HEK293 (cell line): ENCODE results near the gene CCNG2.

ENCODE experiments used
- CTCF ChIA-PET: fragments of 350-600 bp; formaldehyde crosslinking; extraction: SDS; loops from one replicate; lab custom pipeline; 2021; ENCODE audit warnings: antibody characterized with exemption; lab: Yijun Ruan, JAX
- POLR2A ChIA-PET: fragments of 300-600 bp; formaldehyde crosslinking; extraction: SDS; loops from one replicate; lab custom pipeline; 2020; ENCODE audit warnings: antibody characterized with exemption, inconsistent platforms; lab: Yijun Ruan, JAX
- H3K27ac ChIP-seq: fragments of 200-500 bp; sonication (Bioruptor generic); 2 replicates; pipeline ENCODE4 v1.5.1; 2014; ENCODE audit warnings: low read depth, low read length, control low read depth, inconsistent platforms; ENCODE audit errors: extremely low read depth
- H3K36me3 ChIP-seq, 2 experiments: fragments of 200-500 bp in 1 of 2; sonication (Bioruptor generic) in 1 of 2; 1 replicate in 1 of 2; 2 replicates in 1 of 2; pipeline ENCODE4 v1.5.1; 2014 to 2017; ENCODE audit warnings: inconsistent platforms in 2 of 2, low read length in 2 of 2; ENCODE audit not compliant: control insufficient read depth in 2 of 2, insufficient read depth in 1 of 2
- H3K4me1 ChIP-seq: fragments of 200-500 bp; sonication (Bioruptor generic); 2 replicates; pipeline ENCODE4 v1.5.1; 2014; ENCODE audit warnings: mild to moderate bottlenecking, low read length, inconsistent platforms; ENCODE audit not compliant: control insufficient read depth, insufficient read depth
- H3K4me3 ChIP-seq: 2 replicates; pipeline ENCODE4 v1.5.1; 2011; ENCODE audit warnings: low read depth, mild to moderate bottlenecking, control low read depth, low read length, moderate library complexity
- H3K9me3 ChIP-seq: fragments of 200-500 bp; sonication (Bioruptor generic); 2 replicates; pipeline ENCODE4 v1.5.1; 2014; ENCODE audit warnings: low read depth, low read length, inconsistent platforms; ENCODE audit not compliant: control insufficient read depth, insufficient read depth
- FEZF1 ChIP-seq: fragments of 450-650 bp; formaldehyde crosslinking; IDR thresholded peaks from 2 replicates; pipeline ENCODE4 v1.5.1; 2016; ENCODE audit warnings: missing biosample characterization, missing genetic modification characterization
- GLIS1 ChIP-seq: fragments of 450-650 bp; formaldehyde crosslinking; IDR thresholded peaks from 2 replicates; pipeline ENCODE4 v1.5.1; 2016; ENCODE audit warnings: missing biosample characterization, missing genetic modification characterization
- KLF7 ChIP-seq: fragments of 450-650 bp; formaldehyde crosslinking; IDR thresholded peaks from 2 replicates; pipeline ENCODE4 v1.5.1; 2016; ENCODE audit warnings: missing biosample characterization, missing genetic modification characterization, borderline replicate concordance
- SP7 ChIP-seq: fragments of 450-650 bp; formaldehyde crosslinking; IDR thresholded peaks from 2 replicates; pipeline ENCODE4 v1.5.1; 2016; ENCODE audit warnings: missing biosample characterization, missing genetic modification characterization
- ZFP3 ChIP-seq: fragments of 450-650 bp; formaldehyde crosslinking; IDR thresholded peaks from 2 replicates; pipeline ENCODE4 v1.5.1; 2016; ENCODE audit warnings: low read depth, missing biosample characterization, missing genetic modification characterization
- ZFP69B ChIP-seq: fragments of 450-650 bp; formaldehyde crosslinking; IDR thresholded peaks from 2 replicates; pipeline ENCODE4 v1.5.1; 2016; ENCODE audit warnings: missing biosample characterization, missing genetic modification characterization
- ZNF133 ChIP-seq: fragments of 450-650 bp; formaldehyde crosslinking; IDR thresholded peaks from 2 replicates; pipeline ENCODE4 v1.5.1; 2016; ENCODE audit warnings: missing biosample characterization, missing genetic modification characterization
- ZNF146 ChIP-seq: fragments of 450-650 bp; formaldehyde crosslinking; IDR thresholded peaks from 2 replicates; pipeline ENCODE4 v1.5.1; 2016; ENCODE audit warnings: missing biosample characterization, missing genetic modification characterization
- ZNF19 ChIP-seq: fragments of 450-650 bp; formaldehyde crosslinking; IDR thresholded peaks from 2 replicates; pipeline ENCODE4; 2016; ENCODE audit warnings: missing biosample characterization, missing genetic modification characterization, low read depth
- ZNF23 ChIP-seq: fragments of 450-650 bp; formaldehyde crosslinking; IDR thresholded peaks from 2 replicates; pipeline ENCODE4 v1.5.1; 2016; ENCODE audit warnings: missing biosample characterization, missing genetic modification characterization, borderline replicate concordance
- ZNF274 ChIP-seq, 2 experiments: fragments of 200-500 bp in 1 of 2; fragments of 450-650 bp in 1 of 2; sonication (Bioruptor generic) in 1 of 2; formaldehyde crosslinking in 1 of 2; IDR thresholded peaks; 2 replicates each; pipeline versions ENCODE4 v1.5.1 to v1.6.1; 2014 to 2016; ENCODE audit warnings: borderline replicate concordance in 1 of 2, inconsistent platforms in 1 of 2, low read length in 1 of 2, missing biosample characterization in 1 of 2, missing genetic modification characterization in 1 of 2
- ZNF366 ChIP-seq: fragments of 450-650 bp; formaldehyde crosslinking; conservative IDR thresholded peaks from 2 replicates; pipeline ENCODE4 v1.5.1; 2016; ENCODE audit warnings: missing biosample characterization, missing genetic modification characterization
- ZNF426 ChIP-seq: fragments of 450-650 bp; formaldehyde crosslinking; IDR thresholded peaks from 2 replicates; pipeline ENCODE4 v1.5.1; 2017; ENCODE audit warnings: missing biosample characterization, missing genetic modification characterization, mild to moderate bottlenecking, inconsistent platforms, moderate library complexity
- ZNF48 ChIP-seq: fragments of 450-650 bp; formaldehyde crosslinking; IDR thresholded peaks from 2 replicates; pipeline ENCODE4 v1.5.1; 2016; ENCODE audit warnings: missing biosample characterization, missing genetic modification characterization
- ZNF510 ChIP-seq: fragments of 450-650 bp; formaldehyde crosslinking; IDR thresholded peaks from 2 replicates; pipeline ENCODE4 v1.5.1; 2018; ENCODE audit warnings: mild to moderate bottlenecking, missing genetic modification characterization, missing biosample characterization; ENCODE audit not compliant: insufficient replicate concordance
- ZNF530 ChIP-seq: fragments of 450-650 bp; formaldehyde crosslinking; IDR thresholded peaks from 2 replicates; pipeline ENCODE4 v1.5.1; 2016; ENCODE audit warnings: low read depth, missing biosample characterization, missing genetic modification characterization
- ZNF544 ChIP-seq: fragments of 450-650 bp; formaldehyde crosslinking; IDR thresholded peaks from 2 replicates; pipeline ENCODE4 v1.5.0; 2017; ENCODE audit warnings: missing biosample characterization, missing genetic modification characterization
- ZNF571 ChIP-seq: fragments of 450-650 bp; formaldehyde crosslinking; IDR thresholded peaks from 2 replicates; pipeline ENCODE4 v1.5.0; 2017; ENCODE audit warnings: missing biosample characterization, missing genetic modification characterization
- ZSCAN30 ChIP-seq: fragments of 450-650 bp; IDR thresholded peaks from 2 replicates; pipeline ENCODE4 v1.5.1; 2018; ENCODE audit warnings: missing biosample characterization, mild to moderate bottlenecking, missing genetic modification characterization, moderate library complexity
- TF ChIP-seq, protein P1 (sequence below): fragments of 450-650 bp; formaldehyde crosslinking; IDR thresholded peaks from 2 replicates; pipeline ENCODE4 v1.5.1; 2016; ENCODE audit warnings: missing biosample characterization, missing genetic modification characterization, borderline replicate concordance
- TF ChIP-seq, protein P2 (sequence below): fragments of 450-650 bp; formaldehyde crosslinking; optimal IDR thresholded peaks from 2 replicates; pipeline ENCODE3; 2016; ENCODE audit warnings: missing biosample characterization, mild to moderate bottlenecking, missing genetic modification characterization
- TF ChIP-seq, protein P3 (sequence below): fragments of 450-650 bp; formaldehyde crosslinking; IDR thresholded peaks from 2 replicates; pipeline ENCODE4 v1.5.1; 2016; ENCODE audit warnings: missing biosample characterization, missing genetic modification characterization

Gene CCNG2

DNA sequence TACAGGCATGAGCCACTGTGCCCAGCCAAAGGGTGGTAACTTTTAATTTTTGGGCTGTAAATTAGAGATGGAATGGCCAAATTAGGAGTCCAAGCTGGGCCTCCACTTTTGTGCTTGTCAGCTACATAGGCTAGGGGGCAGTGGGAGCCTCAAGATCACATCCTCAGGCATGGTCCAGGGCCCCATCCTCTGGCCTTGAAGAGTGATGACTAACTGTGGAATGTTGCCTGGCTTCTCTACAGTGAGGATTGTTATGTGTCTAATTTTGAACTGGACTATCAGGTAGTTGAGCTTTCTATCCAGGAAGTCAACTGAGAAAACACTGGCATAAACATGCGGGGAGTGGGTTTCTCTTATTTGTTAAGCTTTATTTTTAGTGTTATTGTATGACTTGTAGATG is 33.0 kb downstream of the CCNG2 start:
- Histone ChIP-seq H3K36me3 (no peaks in the 10 kb centered on the region), H3K27ac (no peak overlapping the region), H3K4me3 (no peak overlapping the region), H3K9me3 (no peaks in the 10 kb centered on the region), H3K4me1 (no peaks in the 10 kb centered on the region)
- CTCF ChIA-PET: interaction anchor here (0.6 to 1.6 kb wide), 2 partner anchors 14 to 30 kb away, joined by 3 to 8 read pairs; no protein-coding TSS in a partner anchor
- TF ChIP-seq, protein P1, sequence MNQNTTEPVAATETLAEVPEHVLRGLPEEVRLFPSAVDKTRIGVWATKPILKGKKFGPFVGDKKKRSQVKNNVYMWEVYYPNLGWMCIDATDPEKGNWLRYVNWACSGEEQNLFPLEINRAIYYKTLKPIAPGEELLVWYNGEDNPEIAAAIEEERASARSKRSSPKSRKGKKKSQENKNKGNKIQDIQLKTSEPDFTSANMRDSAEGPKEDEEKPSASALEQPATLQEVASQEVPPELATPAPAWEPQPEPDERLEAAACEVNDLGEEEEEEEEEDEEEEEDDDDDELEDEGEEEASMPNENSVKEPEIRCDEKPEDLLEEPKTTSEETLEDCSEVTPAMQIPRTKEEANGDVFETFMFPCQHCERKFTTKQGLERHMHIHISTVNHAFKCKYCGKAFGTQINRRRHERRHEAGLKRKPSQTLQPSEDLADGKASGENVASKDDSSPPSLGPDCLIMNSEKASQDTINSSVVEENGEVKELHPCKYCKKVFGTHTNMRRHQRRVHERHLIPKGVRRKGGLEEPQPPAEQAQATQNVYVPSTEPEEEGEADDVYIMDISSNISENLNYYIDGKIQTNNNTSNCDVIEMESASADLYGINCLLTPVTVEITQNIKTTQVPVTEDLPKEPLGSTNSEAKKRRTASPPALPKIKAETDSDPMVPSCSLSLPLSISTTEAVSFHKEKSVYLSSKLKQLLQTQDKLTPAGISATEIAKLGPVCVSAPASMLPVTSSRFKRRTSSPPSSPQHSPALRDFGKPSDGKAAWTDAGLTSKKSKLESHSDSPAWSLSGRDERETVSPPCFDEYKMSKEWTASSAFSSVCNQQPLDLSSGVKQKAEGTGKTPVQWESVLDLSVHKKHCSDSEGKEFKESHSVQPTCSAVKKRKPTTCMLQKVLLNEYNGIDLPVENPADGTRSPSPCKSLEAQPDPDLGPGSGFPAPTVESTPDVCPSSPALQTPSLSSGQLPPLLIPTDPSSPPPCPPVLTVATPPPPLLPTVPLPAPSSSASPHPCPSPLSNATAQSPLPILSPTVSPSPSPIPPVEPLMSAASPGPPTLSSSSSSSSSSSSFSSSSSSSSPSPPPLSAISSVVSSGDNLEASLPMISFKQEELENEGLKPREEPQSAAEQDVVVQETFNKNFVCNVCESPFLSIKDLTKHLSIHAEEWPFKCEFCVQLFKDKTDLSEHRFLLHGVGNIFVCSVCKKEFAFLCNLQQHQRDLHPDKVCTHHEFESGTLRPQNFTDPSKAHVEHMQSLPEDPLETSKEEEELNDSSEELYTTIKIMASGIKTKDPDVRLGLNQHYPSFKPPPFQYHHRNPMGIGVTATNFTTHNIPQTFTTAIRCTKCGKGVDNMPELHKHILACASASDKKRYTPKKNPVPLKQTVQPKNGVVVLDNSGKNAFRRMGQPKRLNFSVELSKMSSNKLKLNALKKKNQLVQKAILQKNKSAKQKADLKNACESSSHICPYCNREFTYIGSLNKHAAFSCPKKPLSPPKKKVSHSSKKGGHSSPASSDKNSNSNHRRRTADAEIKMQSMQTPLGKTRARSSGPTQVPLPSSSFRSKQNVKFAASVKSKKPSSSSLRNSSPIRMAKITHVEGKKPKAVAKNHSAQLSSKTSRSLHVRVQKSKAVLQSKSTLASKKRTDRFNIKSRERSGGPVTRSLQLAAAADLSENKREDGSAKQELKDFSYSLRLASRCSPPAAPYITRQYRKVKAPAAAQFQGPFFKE: no peak
- TF ChIP-seq ZNF366 (tag by site-specific recombination) (no peak), ZNF23 (tag by site-specific recombination) (no peak), ZFP69B (tag by site-specific recombination) (no peak), SP7 (tag by site-specific recombination) (no peak), ZFP3 (no peak), ZNF530 (tag by site-specific recombination) (no peak)
- TF ChIP-seq, protein P2, sequence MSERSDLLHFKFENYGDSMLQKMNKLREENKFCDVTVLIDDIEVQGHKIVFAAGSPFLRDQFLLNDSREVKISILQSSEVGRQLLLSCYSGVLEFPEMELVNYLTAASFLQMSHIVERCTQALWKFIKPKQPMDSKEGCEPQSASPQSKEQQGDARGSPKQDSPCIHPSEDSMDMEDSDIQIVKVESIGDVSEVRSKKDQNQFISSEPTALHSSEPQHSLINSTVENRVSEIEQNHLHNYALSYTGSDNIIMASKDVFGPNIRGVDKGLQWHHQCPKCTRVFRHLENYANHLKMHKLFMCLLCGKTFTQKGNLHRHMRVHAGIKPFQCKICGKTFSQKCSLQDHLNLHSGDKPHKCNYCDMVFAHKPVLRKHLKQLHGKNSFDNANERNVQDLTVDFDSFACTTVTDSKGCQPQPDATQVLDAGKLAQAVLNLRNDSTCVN (tag by site-specific recombination): no peak
- POLR2A ChIA-PET: interaction anchor here (0.6 kb wide), 1 partner anchor 518 kb away, joined by 3 read pairs; no protein-coding TSS in a partner anchor

DNA sequence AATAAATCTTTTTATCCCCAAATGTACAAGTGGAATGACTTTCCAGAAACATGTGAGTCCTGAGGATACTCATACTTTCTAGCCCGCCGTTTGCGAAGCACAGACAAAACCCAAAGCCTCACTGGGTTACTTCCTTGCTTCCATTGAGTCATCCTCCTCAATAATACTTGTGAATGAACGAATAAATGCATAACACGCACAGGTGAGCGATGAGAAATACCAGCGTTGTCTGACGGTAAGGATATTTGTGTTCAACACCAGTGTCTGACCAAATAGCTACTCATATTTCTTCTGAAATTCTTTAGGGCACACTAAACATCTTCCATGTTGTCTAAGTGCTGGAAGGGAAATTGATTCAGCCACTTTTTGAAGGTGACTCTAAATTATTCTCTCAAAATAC is 36.0 kb downstream of the CCNG2 start:
- TF ChIP-seq FEZF1 (no peak), ZNF274 (IDR thresholded peaks at IDR 0.05; ENCODE audit: low read length) (no peak), ZNF274 (tag by site-specific recombination; IDR thresholded peaks at IDR 0.05; ENCODE audit: borderline replicate concordance) (no peak), ZNF510 (tag by site-specific recombination) (no peak), ZNF571 (tag by site-specific recombination) (no peak), ZNF48 (no peak), ZNF146 (tag by site-specific recombination) (no peak), ZSCAN30 (no peak), KLF7 (tag by site-specific recombination) (no peak), ZNF133 (no peak), ZNF19 (tag by site-specific recombination) (no peak), ZNF426 (tag by site-specific recombination) (no peak), ZNF544 (tag by site-specific recombination) (no peak), GLIS1 (no peak)
- TF ChIP-seq, protein P3, sequence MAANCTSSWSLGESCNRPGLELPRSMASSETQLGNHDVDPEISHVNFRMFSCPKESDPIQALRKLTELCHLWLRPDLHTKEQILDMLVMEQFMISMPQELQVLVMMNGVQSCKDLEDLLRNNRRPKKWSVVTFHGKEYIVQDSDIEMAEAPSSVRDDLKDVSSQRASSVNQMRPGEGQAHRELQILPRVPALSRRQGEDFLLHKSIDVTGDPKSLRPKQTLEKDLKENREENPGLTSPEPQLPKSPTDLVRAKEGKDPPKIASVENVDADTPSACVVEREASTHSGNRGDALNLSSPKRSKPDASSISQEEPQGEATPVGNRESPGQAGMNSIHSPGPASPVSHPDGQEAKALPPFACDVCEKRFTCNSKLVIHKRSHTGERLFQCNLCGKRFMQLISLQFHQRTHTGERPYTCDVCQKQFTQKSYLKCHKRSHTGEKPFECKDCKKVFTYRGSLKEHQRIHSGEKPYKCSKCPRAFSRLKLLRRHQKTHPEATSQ (tag by site-specific recombination): no peak
- Histone ChIP-seq H3K27ac (no peak overlapping the region), H3K4me1 (no peaks in the 10 kb centered on the region), H3K9me3 (no peaks in the 10 kb centered on the region), H3K36me3 (no peaks in the 10 kb centered on the region), H3K4me3 (no peak overlapping the region)
- ChIA-PET CTCF (interaction anchor here (3.0 kb wide), 1 partner anchor 11 kb away, joined by 17 read pairs; no protein-coding TSS in a partner anchor), POLR2A (no interaction called here)
